GM12878 (cell line): Measurements from ENCODE around the gene GNAO1. TPM values are rescaled to one million over a fixed set of nuclear protein-coding genes. Genes with fewer than 3 reads are reported as not detected.

ENCODE experiments used
- ATAC-seq: fragments of 200-7000 bp; cut with Tn5 transposase; 3 replicates; pipeline ENCODE4 v1.9.1; 2020; ENCODE audit warnings: mild to moderate bottlenecking, moderate library complexity
- BruUV-seq: library from RNA; stranded (reverse); fragments of 400-500 nt; replicated peaks from 2 replicates; lab custom pipeline; 2021; lab: Mats Ljungman, UMichigan
- CTCF ChIA-PET: fragments of 300-600 bp; sonication (Branson Sonifier 250); formaldehyde crosslinking; extraction: SDS; loops from one replicate; lab custom pipeline; 2021; ENCODE audit warnings: inconsistent platforms; lab: Yijun Ruan, JAX
- POLR2A ChIA-PET: fragments of 350-600 bp; formaldehyde crosslinking; extraction: SDS; loops from one replicate; lab custom pipeline; 2021; ENCODE audit warnings: inconsistent platforms; lab: Charles Lee
- RAD21 ChIA-PET: fragments of 300-600 bp; sonication (Branson Sonifier 250); formaldehyde crosslinking; loops from one replicate; lab custom pipeline; 2023; ENCODE audit warnings: antibody characterized with exemption; ENCODE audit not compliant: unreplicated experiment; lab: Charles Lee
- SMC1A ChIA-PET: fragments of 300-600 bp; sonication (Branson Sonifier 250); formaldehyde crosslinking; loops from one replicate; lab custom pipeline; 2023; ENCODE audit not compliant: unreplicated experiment, uncharacterized antibody; lab: Charles Lee
- DNase-seq: peaks from one replicate; pipeline ENCODE4 v3.0.0-alpha.2; 2011; ENCODE audit warnings: low read depth, low spot score
- FAIRE-seq: peaks from 3 replicates; lab custom pipeline; 2011; peaks lifted over from hg19 to GRCh38; lab: Jason Lieb, UNC
- H2AFZ ChIP-seq: 2 replicates; pipeline ENCODE4 v1.6.0; 2011; ENCODE audit warnings: low read depth, low read length, control low read depth; ENCODE audit not compliant: control insufficient read depth
- H3K27ac ChIP-seq: 2 replicates; pipeline ENCODE4 v1.5.1; 2011; ENCODE audit warnings: control low read depth; ENCODE audit not compliant: control insufficient read depth, insufficient read depth
- H3K27me3 ChIP-seq, 2 experiments: replicated peaks in 1 of 2; 2 replicates each; pipeline versions ENCODE4 v1.6.0 to v1.6.1; 2011; ENCODE audit warnings: low read length in 1 of 2; ENCODE audit not compliant: control insufficient read depth in 2 of 2, insufficient read depth in 2 of 2
- H3K36me3 ChIP-seq, 2 experiments: 2 replicates each; pipeline ENCODE4 v1.5.1; 2011; ENCODE audit warnings: low read length in 1 of 2; ENCODE audit not compliant: control insufficient read depth in 2 of 2, insufficient read depth in 2 of 2
- H3K4me1 ChIP-seq: 2 replicates; pipeline ENCODE4 v1.6.1; 2011; ENCODE audit warnings: mild to moderate bottlenecking, low read length, moderate library complexity, mixed read lengths; ENCODE audit not compliant: control insufficient read depth, insufficient read depth
- H3K4me2 ChIP-seq: 2 replicates; pipeline ENCODE4 v1.6.0; 2011; ENCODE audit warnings: control low read depth; ENCODE audit not compliant: control insufficient read depth, insufficient read depth
- H3K4me3 ChIP-seq: fragments of 200-600 bp; sonication (generic); 2 replicates; pipeline ENCODE4 v1.5.1; 2016
- H3K79me2 ChIP-seq: 2 replicates; pipeline ENCODE4 v1.6.0; 2011; ENCODE audit warnings: low read length; ENCODE audit not compliant: control insufficient read depth, insufficient read depth
- H3K9ac ChIP-seq: 2 replicates; pipeline ENCODE4 v1.8.0; 2011; ENCODE audit warnings: low read length, control low read depth, mixed read lengths; ENCODE audit not compliant: control insufficient read depth, insufficient read depth
- H3K9me3 ChIP-seq: replicated peaks from 3 replicates; pipeline ENCODE4 v1.5.1; 2011; ENCODE audit warnings: mild to moderate bottlenecking, low read length; ENCODE audit not compliant: control insufficient read depth, insufficient read depth
- H4K20me1 ChIP-seq: 2 replicates; pipeline ENCODE4 v1.6.0; 2011; ENCODE audit not compliant: control insufficient read depth, insufficient read depth
- BMI1 ChIP-seq: fragments of 450-650 bp; IDR thresholded peaks from 2 replicates; pipeline ENCODE4 v1.6.1; 2016; ENCODE audit warnings: mild to moderate bottlenecking, moderate library complexity, borderline replicate concordance
- CEBPZ ChIP-seq: fragments of 150-350 bp; IDR thresholded peaks from 2 replicates; pipeline ENCODE4 v1.6.1; 2016; ENCODE audit warnings: low read depth, low read length
- KDM1A ChIP-seq: fragments of 200-600 bp; sonication (generic); IDR thresholded peaks from 2 replicates; pipeline ENCODE4 v1.6.1; 2016; ENCODE audit warnings: borderline replicate concordance
- MYC ChIP-seq: IDR thresholded peaks from 2 replicates; pipeline ENCODE4 v1.6.1; 2011; ENCODE audit warnings: mild to moderate bottlenecking, low read length, moderate library complexity, inconsistent platforms; ENCODE audit not compliant: insufficient read depth, insufficient replicate concordance, insufficient read length, severe bottlenecking
- NFYA ChIP-seq: IDR thresholded peaks from 2 replicates; pipeline ENCODE4 v1.6.1; 2011; ENCODE audit warnings: low read depth, mild to moderate bottlenecking, low read length, improper control_type of control experiment, borderline replicate concordance
- PAX8 ChIP-seq: fragments of 450-650 bp; IDR thresholded peaks from 2 replicates; pipeline ENCODE4 v1.6.1; 2017; ENCODE audit warnings: mild to moderate bottlenecking, moderate library complexity
- POU2F2 ChIP-seq: IDR thresholded peaks from 3 replicates; pipeline ENCODE4 v1.6.1; 2011; ENCODE audit warnings: low read depth, mild to moderate bottlenecking, low read length, borderline replicate concordance
- RELA ChIP-seq: fragments of 450-650 bp; IDR thresholded peaks from 2 replicates; pipeline ENCODE4 v1.8.0; 2014; ENCODE audit warnings: borderline replicate concordance; ENCODE audit not compliant: partially characterized antibody
- SMC3 ChIP-seq: IDR thresholded peaks from 2 replicates; pipeline ENCODE4 v1.6.1; 2011; ENCODE audit warnings: low read length, improper control_type of control experiment, borderline replicate concordance
- TAF1 ChIP-seq: IDR thresholded peaks from 2 replicates; pipeline ENCODE4 v1.6.1; 2011; ENCODE audit warnings: mild to moderate bottlenecking, low read depth, low read length, borderline replicate concordance
- TCF12 ChIP-seq: IDR thresholded peaks from 2 replicates; pipeline ENCODE4 v1.6.1; 2011; ENCODE audit warnings: low read depth, mild to moderate bottlenecking, low read length
- TCF7 ChIP-seq: IDR thresholded peaks from 2 replicates; pipeline ENCODE4 v1.6.1; 2014; ENCODE audit warnings: antibody characterized with exemption, borderline replicate concordance
- WRNIP1 ChIP-seq: IDR thresholded peaks from 2 replicates; pipeline ENCODE4 v1.6.1; 2011; ENCODE audit warnings: low read depth, low read length, improper control_type of control experiment, borderline replicate concordance
- ZZZ3 ChIP-seq: IDR thresholded peaks from 2 replicates; pipeline ENCODE4 v1.6.1; 2011; ENCODE audit warnings: low read depth; ENCODE audit not compliant: control insufficient read depth, insufficient read length
- WGBS: methylation state at CpG from one replicate; pipeline ENCODE4 v1.1.6; 2016; ENCODE audit warnings: low lambda C conversion rate; ENCODE audit not compliant: insufficient replicate concordance, insufficient coverage; ENCODE audit errors: missing lambda C conversion rate; 5-methylcytosine and 5-hydroxymethylcytosine counted together
- in situ Hi-C: fragments of 300-500 bp; cut with MboI; formaldehyde crosslinking; loops from 9 replicates; pipeline ENCODE4 v1.14.3; 2018; ENCODE audit warnings: mixed read lengths
- intact Hi-C: fragments of 100-400 bp; cut with micrococcal nuclease; formaldehyde crosslinking; loops from one replicate; pipeline ENCODE4 v1.14.2; 2022; ENCODE audit not compliant: unreplicated experiment
- polyA plus RNA-seq, 11 experiments: library from polyadenylated mRNA; depleted of rRNA in 4 of 11; unstranded in 6 of 11; stranded (reverse) in 5 of 11; fragments of >200 nt; fragmentation: Nextera tagmentation in 4 of 11; fragmentation: Illumina TruSeq in 1 of 11; extraction: Ambion mirVana in 4 of 11; extraction: Trizol in 1 of 11; gene quantifications; 1 replicate in 1 of 11; 2 replicates in 10 of 11; pipeline versions ENCODE4 v1.2.1 to v1.2.3, GENCODE V29; 2011 to 2016; ENCODE audit warnings: inconsistent platforms in 2 of 11, missing spikeins in 2 of 11, low read depth in 1 of 11
- total RNA-seq, 4 experiments: library from RNA; depleted of rRNA in 3 of 4; stranded (reverse); fragments of >200 nt in 3 of 4; fragmentation: Illumina TruSeq in 1 of 4; extraction: Trizol in 1 of 4; gene quantifications; 2 replicates each; pipeline versions ENCODE4 v1.2.1 to v1.2.3, GENCODE V29; 2013 to 2021
- TF ChIP-seq, protein P1 (sequence below): fragments of 450-650 bp; conservative IDR thresholded peaks from 2 replicates; pipeline ENCODE4 v1.6.1; 2017; ENCODE audit warnings: mild to moderate bottlenecking, moderate library complexity
- TF ChIP-seq, protein P2 (sequence below): fragments of 450-650 bp; IDR thresholded peaks from 2 replicates; pipeline ENCODE4 v1.6.1; 2017; ENCODE audit warnings: mild to moderate bottlenecking, moderate library complexity

GNAO1 gene
- total and polyA plus RNA-seq, 10 of the 15 experiments (the other 5 are each of a cell fraction or from before 2014, with no cell fraction given) = 0.05 to 0.28 (median 0.14) TPM; not detected in 6

DNA sequence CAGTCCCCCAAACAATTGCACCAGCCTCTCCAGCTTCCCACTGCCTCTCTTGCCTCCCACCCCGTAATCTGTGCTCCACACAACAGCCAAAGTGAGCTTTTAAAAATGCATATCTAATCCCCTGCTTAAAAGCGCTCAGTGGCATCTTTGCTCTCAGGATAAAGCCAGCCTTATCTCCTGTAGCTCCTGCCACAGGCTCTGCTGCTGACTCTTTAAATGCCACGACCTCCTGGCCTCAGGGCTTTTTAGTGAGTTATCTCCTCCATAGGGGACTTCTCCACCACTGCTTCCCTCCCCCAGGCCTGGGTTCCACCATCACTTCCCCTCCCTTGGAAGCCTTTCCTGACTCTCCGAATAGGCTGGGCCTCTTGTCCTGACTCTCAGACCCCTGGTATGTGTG, 98.6 kb downstream of the GNAO1 start:
- FAIRE-seq = no peak
- Histone ChIP-seq H4K20me1 (no peaks in the 10 kb centered on the region), H3K4me2 (no peak overlapping the region), H2AFZ (no peak overlapping the region), H3K9me3 (no peaks in the 10 kb centered on the region), H3K79me2 (no peaks in the 10 kb centered on the region), H3K4me1 (no peaks in the 10 kb centered on the region), H3K4me3 (no peak overlapping the region), H3K27ac (no peak overlapping the region), H3K36me3 (no peaks in the 10 kb centered on the region), H3K27me3 (no peaks in the 10 kb centered on the region; a peak in 1 of 4 replicates), H3K9ac (no peak overlapping the region)
- in situ Hi-C loops (no loop called here), intact Hi-C loops (no loop called here)
- ChIA-PET POLR2A (no interaction called here), RAD21 (no interaction called here), CTCF (no interaction called here), SMC1A (no interaction called here)
- no peak for ATAC-seq
- BruUV-seq = no TSS peak
- 17% methylated on average over 4 of the region's 4 CpGs for WGBS
- no peak for DNase-seq
- TF ChIP-seq, protein P1, sequence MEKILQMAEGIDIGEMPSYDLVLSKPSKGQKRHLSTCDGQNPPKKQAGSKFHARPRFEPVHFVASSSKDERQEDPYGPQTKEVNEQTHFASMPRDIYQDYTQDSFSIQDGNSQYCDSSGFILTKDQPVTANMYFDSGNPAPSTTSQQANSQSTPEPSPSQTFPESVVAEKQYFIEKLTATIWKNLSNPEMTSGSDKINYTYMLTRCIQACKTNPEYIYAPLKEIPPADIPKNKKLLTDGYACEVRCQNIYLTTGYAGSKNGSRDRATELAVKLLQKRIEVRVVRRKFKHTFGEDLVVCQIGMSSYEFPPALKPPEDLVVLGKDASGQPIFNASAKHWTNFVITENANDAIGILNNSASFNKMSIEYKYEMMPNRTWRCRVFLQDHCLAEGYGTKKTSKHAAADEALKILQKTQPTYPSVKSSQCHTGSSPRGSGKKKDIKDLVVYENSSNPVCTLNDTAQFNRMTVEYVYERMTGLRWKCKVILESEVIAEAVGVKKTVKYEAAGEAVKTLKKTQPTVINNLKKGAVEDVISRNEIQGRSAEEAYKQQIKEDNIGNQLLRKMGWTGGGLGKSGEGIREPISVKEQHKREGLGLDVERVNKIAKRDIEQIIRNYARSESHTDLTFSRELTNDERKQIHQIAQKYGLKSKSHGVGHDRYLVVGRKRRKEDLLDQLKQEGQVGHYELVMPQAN = no peak
- no peak for TF ChIP-seq KDM1A
- no peak for TF ChIP-seq PAX8
- TF ChIP-seq ZZZ3 = no peak
- TF ChIP-seq POU2F2 = no peak
- TF ChIP-seq RELA = no peak
- no peak for TF ChIP-seq SMC3
- TF ChIP-seq, protein P2, sequence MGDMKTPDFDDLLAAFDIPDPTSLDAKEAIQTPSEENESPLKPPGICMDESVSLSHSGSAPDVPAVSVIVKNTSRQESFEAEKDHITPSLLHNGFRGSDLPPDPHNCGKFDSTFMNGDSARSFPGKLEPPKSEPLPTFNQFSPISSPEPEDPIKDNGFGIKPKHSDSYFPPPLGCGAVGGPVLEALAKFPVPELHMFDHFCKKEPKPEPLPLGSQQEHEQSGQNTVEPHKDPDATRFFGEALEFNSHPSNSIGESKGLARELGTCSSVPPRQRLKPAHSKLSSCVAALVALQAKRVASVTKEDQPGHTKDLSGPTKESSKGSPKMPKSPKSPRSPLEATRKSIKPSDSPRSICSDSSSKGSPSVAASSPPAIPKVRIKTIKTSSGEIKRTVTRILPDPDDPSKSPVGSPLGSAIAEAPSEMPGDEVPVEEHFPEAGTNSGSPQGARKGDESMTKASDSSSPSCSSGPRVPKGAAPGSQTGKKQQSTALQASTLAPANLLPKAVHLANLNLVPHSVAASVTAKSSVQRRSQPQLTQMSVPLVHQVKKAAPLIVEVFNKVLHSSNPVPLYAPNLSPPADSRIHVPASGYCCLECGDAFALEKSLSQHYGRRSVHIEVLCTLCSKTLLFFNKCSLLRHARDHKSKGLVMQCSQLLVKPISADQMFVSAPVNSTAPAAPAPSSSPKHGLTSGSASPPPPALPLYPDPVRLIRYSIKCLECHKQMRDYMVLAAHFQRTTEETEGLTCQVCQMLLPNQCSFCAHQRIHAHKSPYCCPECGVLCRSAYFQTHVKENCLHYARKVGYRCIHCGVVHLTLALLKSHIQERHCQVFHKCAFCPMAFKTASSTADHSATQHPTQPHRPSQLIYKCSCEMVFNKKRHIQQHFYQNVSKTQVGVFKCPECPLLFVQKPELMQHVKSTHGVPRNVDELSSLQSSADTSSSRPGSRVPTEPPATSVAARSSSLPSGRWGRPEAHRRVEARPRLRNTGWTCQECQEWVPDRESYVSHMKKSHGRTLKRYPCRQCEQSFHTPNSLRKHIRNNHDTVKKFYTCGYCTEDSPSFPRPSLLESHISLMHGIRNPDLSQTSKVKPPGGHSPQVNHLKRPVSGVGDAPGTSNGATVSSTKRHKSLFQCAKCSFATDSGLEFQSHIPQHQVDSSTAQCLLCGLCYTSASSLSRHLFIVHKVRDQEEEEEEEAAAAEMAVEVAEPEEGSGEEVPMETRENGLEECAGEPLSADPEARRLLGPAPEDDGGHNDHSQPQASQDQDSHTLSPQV = no peak
- no peak for TF ChIP-seq WRNIP1
- TF ChIP-seq MYC = no peak
- TF ChIP-seq BMI1 = no peak
- TF ChIP-seq NFYA = no peak
- TF ChIP-seq TCF12 = no peak
- TF ChIP-seq TAF1 = no peak
- no peak for TF ChIP-seq CEBPZ
- no peak for TF ChIP-seq TCF7
